ENCODE measurements around the gene SLC1A2. TPM values are rescaled to one million over a fixed set of nuclear protein-coding genes. Genes with fewer than 3 reads are reported as not detected.

Gene SLC1A2
- total RNA-seq, 1 experiment from 2014 or later: not detected

GRCh38 chr11:35321111-35321510 is 98.2 kb downstream of the SLC1A2 start:
- Mint-ChIP-seq H3K9me3 (ENCODE audit: unreplicated experiment) (peaks cover 7% of the 10 kb centered on the region), H3K4me3 (ENCODE audit: unreplicated experiment) (no peak overlapping the region), H3K27ac (ENCODE audit: low read depth, unreplicated experiment) (no peak overlapping the region), H3K27me3 (ENCODE audit: insufficient read depth, unreplicated experiment) (no peaks in the 10 kb centered on the region), H3K36me3 (ENCODE audit: insufficient read depth, unreplicated experiment) (no peaks in the 10 kb centered on the region), H3K4me1 (ENCODE audit: insufficient read depth, unreplicated experiment) (peaks cover 16% of the 10 kb centered on the region)
- CTCF ChIA-PET: interaction anchor here (0.6 kb wide), 1 partner anchor 1141 kb away, joined by 3 read pairs; no protein-coding TSS in a partner anchor
- no peak for TF ChIP-seq CTCF (IDR thresholded peaks at IDR 0.05; ENCODE audit: unreplicated experiment)
- POLR2A ChIA-PET: interaction anchor here (1.0 kb wide), 1 partner anchor 45 kb away, joined by 3 read pairs; no protein-coding TSS in a partner anchor
- intact Hi-C loops (cut with micrococcal nuclease): no loop called here
- no peak for DNase-seq (ENCODE audit: unreplicated experiment)
- BruUV-seq (replicated peaks): no TSS peak

GRCh38 chr11:35318977-35319925 is 100.1 kb downstream of the SLC1A2 start:
- Mint-ChIP-seq H3K27ac (ENCODE audit: low read depth, unreplicated experiment) (no peak overlapping the region), H3K27me3 (ENCODE audit: insufficient read depth, unreplicated experiment) (no peaks in the 10 kb centered on the region), H3K4me1 (ENCODE audit: insufficient read depth, unreplicated experiment) (peaks cover 7% of the 10 kb centered on the region), H3K9me3 (ENCODE audit: unreplicated experiment) (no peaks in the 10 kb centered on the region), H3K36me3 (ENCODE audit: insufficient read depth, unreplicated experiment) (no peaks in the 10 kb centered on the region), H3K4me3 (ENCODE audit: unreplicated experiment) (no peak overlapping the region)
- intact Hi-C loops (cut with micrococcal nuclease): no loop called here
- BruUV-seq (replicated peaks): no TSS peak
- TF ChIP-seq CTCF (IDR thresholded peaks at IDR 0.05; ENCODE audit: unreplicated experiment): no peak
- ChIA-PET POLR2A (interaction anchor here (1.1 to 1.9 kb wide), 5 partner anchors 10 to 46 kb away, joined by 3 to 7 read pairs (median 4); no protein-coding TSS in a partner anchor), CTCF (interaction anchor here (0.7 kb wide), 1 partner anchor 1610 kb away, joined by 3 read pairs; no protein-coding TSS in a partner anchor)
- DNase-seq (ENCODE audit: unreplicated experiment): no peak

GRCh38 chr11:35318309-35318708 is 101.0 kb downstream of the SLC1A2 start:
- BruUV-seq (replicated peaks): no TSS peak
- CTCF ChIA-PET: interaction anchor here (0.6 to 0.8 kb wide), 2 partner anchors 17 to 53 kb away, joined by 3 read pairs; no protein-coding TSS in a partner anchor
- Mint-ChIP-seq H3K27ac (ENCODE audit: low read depth, unreplicated experiment) (no peak overlapping the region), H3K36me3 (ENCODE audit: insufficient read depth, unreplicated experiment) (no peaks in the 10 kb centered on the region), H3K4me3 (ENCODE audit: unreplicated experiment) (no peak overlapping the region), H3K9me3 (ENCODE audit: unreplicated experiment) (no peaks in the 10 kb centered on the region), H3K27me3 (ENCODE audit: insufficient read depth, unreplicated experiment) (no peaks in the 10 kb centered on the region), H3K4me1 (ENCODE audit: insufficient read depth, unreplicated experiment) (peaks cover 6% of the 10 kb centered on the region)
- POLR2A ChIA-PET: interaction anchor here (1.2 to 1.9 kb wide), 3 partner anchors 9 to 45 kb away, joined by 3 to 7 read pairs (median 4); no protein-coding TSS in a partner anchor
- TF ChIP-seq CTCF (IDR thresholded peaks at IDR 0.05; ENCODE audit: unreplicated experiment): no peak
- intact Hi-C loops (cut with micrococcal nuclease): no loop called here
- no peak for DNase-seq (ENCODE audit: unreplicated experiment)

- no peaks in the 10 kb centered on the region for H3K27me3 Mint-ChIP-seq (ENCODE audit: insufficient read depth, unreplicated experiment)
- TF ChIP-seq CTCF (IDR thresholded peaks at IDR 0.05; ENCODE audit: unreplicated experiment): no peak
- no peak for DNase-seq (ENCODE audit: unreplicated experiment)
Observed at GRCh38 chr11:35317253-35317652, 102.1 kb downstream of the SLC1A2 start.

More at GRCh38 chr11:35317253-35317652, 102.1 kb downstream of the SLC1A2 start:
- POLR2A ChIA-PET: interaction anchor here (0.6 to 1.6 kb wide), 3 partner anchors 8 to 1912 kb away, joined by 3 to 6 read pairs (median 4); no protein-coding TSS in a partner anchor
- no TSS peak for BruUV-seq (replicated peaks)
- no peaks in the 10 kb centered on the region for H3K9me3 Mint-ChIP-seq (ENCODE audit: unreplicated experiment)
- no peak overlapping the region for H3K4me3 Mint-ChIP-seq (ENCODE audit: unreplicated experiment)
- CTCF ChIA-PET: interaction anchor here (0.8 kb wide), 1 partner anchor 18 kb away, joined by 3 read pairs; no protein-coding TSS in a partner anchor
- intact Hi-C loops (cut with micrococcal nuclease): no loop called here
- no peaks in the 10 kb centered on the region for H3K4me1 Mint-ChIP-seq (ENCODE audit: insufficient read depth, unreplicated experiment)
- H3K36me3 Mint-ChIP-seq (ENCODE audit: insufficient read depth, unreplicated experiment): no peaks in the 10 kb centered on the region
- no peak overlapping the region for H3K27ac Mint-ChIP-seq (ENCODE audit: low read depth, unreplicated experiment)
